Upper lobe of right lung (tissue), 1 donor: ENCODE results near the gene PRMT2. TPM values are rescaled to one million over a fixed set of nuclear protein-coding genes. Genes with fewer than 3 reads are reported as not detected.
A peak's percentile ranks its signal among the peaks of the same experiment; 100 is the strongest.

Experiments
- ATAC-seq: fragments of 200-7000 bp; cut with Tn5 transposase; one replicate; pipeline ENCODE4 v1.9.1; 2020; ENCODE audit warnings: mild to moderate bottlenecking, moderate library complexity
- DNase-seq: peaks from one replicate; pipeline ENCODE4 v3.0.0-alpha.2; 2020
- H3K27ac ChIP-seq: fragments of 200-600 bp; one replicate; pipeline ENCODE4 v1.8.0; 2022
- H3K27me3 ChIP-seq: fragments of 200-600 bp; one replicate; pipeline ENCODE4 v1.8.0; 2022; ENCODE audit warnings: mild to moderate bottlenecking
- H3K36me3 ChIP-seq: fragments of 200-600 bp; one replicate; pipeline ENCODE4 v1.8.0; 2022
- H3K4me1 ChIP-seq: fragments of 200-600 bp; one replicate; pipeline ENCODE4 v1.8.0; 2022
- H3K4me3 ChIP-seq: fragments of 200-600 bp; one replicate; pipeline ENCODE4 v1.8.0; 2022; ENCODE audit warnings: mild to moderate bottlenecking
- H3K9me3 ChIP-seq: fragments of 200-600 bp; one replicate; pipeline ENCODE4 v1.8.0; 2022
- intact Hi-C: fragments of 100-400 bp; cut with DNase I; formaldehyde crosslinking; loops from one replicate; pipeline ENCODE4 v1.11.0; 2022
- total RNA-seq: library from RNA; stranded (reverse); fragmentation: NEBNext Ultra II Directional; extraction: Animal tissue kit (Norgen Biotek cat#: 25700); gene quantifications from one replicate; pipeline ENCODE4 v1.2.1, GENCODE V29; 2021
- TF ChIP-seq, protein P1 (sequence below): fragments of 200-600 bp; IDR thresholded peaks from one replicate; pipeline ENCODE4 v1.8.0; 2022; ENCODE audit warnings: antibody characterized with exemption
- donor health status: DM: no; HTN: yes; CAD: no; lungs with severe emphysema.

The PRMT2 gene
- total RNA-seq, 1 donor from 2014 or later: 114 TPM

DNA sequence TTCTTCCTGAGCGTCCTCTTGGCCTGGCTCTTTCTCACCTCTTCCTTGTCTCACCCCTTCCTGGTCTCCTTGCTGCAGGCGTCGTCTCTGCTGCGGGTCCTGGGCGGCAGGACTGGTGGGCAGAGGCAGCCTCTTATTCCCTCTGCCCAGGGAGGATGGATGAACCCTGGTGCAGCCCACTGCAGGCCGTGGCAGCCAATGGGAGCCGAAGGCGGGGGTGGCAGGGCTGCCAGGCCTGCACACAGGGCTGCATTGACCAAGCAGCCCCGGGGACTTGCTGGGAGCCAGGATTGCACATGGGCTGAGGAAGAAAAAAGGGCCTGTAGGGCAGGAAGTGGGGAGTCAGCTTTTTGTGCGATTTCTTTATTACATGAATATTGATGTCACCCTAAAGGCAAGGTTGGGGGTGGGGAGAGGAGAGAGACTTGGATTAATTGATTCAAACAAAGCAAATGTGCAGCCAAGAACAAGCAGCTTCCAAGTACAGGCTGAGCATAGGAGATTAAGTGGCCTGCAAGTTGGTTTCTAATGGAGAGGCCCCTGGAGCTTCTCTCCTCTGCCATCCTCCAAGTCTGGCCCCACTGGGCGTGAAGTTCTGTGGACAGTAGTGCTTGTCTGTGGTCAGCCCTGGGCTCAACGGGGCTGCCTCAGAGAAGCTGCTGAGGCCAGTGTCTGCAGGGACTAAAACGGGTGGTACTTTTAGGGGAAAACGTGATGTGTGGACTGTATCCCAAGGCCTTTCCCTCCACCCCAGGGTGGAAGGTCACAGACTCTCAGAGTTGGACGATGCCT lies 30.3 kb upstream of the PRMT2 start, which contains the start of gene S100B:
Gene S100B (minus strand): TSS at position 108 of the 792 bp plus-strand sequence. CDS start 2,667 bp downstream, outside the sequence.
- peak; percentile 56 for DNase-seq
- H3K27me3 ChIP-seq: no peaks in the 10 kb centered on the region
- H3K9me3 ChIP-seq: no peaks in the 10 kb centered on the region
- intact Hi-C loops: no loop called here
- peak within 1 kb of the TSS; percentile 25 for H3K27ac ChIP-seq
- no peaks in the 10 kb centered on the region for H3K36me3 ChIP-seq
- peaks cover 15% of the 10 kb centered on the region for H3K4me1 ChIP-seq
- H3K4me3 ChIP-seq: no peak within 1 kb of the TSS
- TF ChIP-seq, protein P1, sequence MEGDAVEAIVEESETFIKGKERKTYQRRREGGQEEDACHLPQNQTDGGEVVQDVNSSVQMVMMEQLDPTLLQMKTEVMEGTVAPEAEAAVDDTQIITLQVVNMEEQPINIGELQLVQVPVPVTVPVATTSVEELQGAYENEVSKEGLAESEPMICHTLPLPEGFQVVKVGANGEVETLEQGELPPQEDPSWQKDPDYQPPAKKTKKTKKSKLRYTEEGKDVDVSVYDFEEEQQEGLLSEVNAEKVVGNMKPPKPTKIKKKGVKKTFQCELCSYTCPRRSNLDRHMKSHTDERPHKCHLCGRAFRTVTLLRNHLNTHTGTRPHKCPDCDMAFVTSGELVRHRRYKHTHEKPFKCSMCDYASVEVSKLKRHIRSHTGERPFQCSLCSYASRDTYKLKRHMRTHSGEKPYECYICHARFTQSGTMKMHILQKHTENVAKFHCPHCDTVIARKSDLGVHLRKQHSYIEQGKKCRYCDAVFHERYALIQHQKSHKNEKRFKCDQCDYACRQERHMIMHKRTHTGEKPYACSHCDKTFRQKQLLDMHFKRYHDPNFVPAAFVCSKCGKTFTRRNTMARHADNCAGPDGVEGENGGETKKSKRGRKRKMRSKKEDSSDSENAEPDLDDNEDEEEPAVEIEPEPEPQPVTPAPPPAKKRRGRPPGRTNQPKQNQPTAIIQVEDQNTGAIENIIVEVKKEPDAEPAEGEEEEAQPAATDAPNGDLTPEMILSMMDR: no peak
- peak; percentile 34 for ATAC-seq

DNA sequence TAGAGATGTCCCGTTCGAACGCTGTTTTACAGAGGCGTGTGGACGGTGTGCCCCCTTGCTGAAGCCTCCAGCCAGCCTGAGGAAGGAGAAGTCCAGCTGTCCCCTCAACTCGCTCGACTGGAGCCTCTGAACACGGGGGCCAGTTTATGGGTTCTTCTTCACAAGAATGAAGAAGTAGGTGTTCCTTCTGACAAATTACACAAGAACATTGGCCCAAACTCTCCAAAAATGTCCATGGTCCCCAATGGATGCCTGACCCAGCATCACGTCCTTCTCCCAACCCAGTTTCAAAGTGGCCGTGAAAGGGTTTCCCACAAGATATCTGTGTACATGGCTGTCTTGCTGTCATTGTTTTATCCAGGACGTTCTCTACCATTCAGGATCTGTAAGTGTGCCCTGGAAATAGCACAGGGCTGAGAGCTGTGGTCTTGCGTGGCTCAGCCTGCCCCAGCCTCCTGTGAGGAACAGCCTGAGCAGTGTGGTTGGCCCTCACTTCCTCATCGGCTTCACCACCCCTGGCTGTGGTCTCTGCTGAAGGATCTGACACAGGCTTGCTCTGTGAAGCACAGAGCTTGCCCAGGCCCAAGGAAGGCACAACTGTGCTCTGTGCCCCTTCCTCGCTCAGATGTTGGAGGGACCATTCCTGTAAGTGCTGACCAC lies 29.6 kb upstream of the PRMT2 start:
- Histone ChIP-seq H3K4me3 (no peak overlapping the region), H3K27me3 (no peaks in the 10 kb centered on the region), H3K4me1 (peaks cover 15% of the 10 kb centered on the region), H3K36me3 (no peaks in the 10 kb centered on the region), H3K9me3 (no peaks in the 10 kb centered on the region), H3K27ac (peak overlapping the region; percentile 25)
- TF ChIP-seq, protein P1: no peak
- intact Hi-C loops: no loop called here
- peak; percentile 74 for DNase-seq
- peak; percentile 95 for ATAC-seq

DNA sequence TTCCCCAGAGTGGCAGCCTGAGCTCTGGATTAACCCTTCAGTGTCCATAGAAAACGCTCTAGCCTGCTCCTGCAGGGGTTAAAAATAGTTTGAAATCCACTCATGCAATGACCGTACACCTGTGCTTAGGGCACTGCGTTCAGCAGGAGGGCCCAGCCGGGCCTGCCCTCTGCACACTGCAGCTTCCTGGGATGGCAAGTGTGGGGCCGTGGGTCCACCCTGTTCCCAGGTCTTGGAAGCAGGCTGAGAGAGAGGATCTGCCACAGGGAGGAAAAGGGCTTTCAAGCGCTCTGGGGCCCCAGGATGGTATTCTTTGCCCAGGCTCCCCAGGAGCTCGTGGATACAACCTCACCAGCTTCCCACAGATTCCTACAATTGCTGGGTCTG lies 29.1 kb upstream of the PRMT2 start:
- TF ChIP-seq, protein P1: no peak
- no peak for ATAC-seq
- no peak overlapping the region for H3K4me3 ChIP-seq
- peak overlapping the region; percentile 25 for H3K27ac ChIP-seq
- peak; percentile 57 for DNase-seq
- H3K27me3 ChIP-seq: no peaks in the 10 kb centered on the region
- no peaks in the 10 kb centered on the region for H3K9me3 ChIP-seq
- no peaks in the 10 kb centered on the region for H3K36me3 ChIP-seq
- peaks cover 15% of the 10 kb centered on the region for H3K4me1 ChIP-seq
- intact Hi-C loops: no loop called here

DNA sequence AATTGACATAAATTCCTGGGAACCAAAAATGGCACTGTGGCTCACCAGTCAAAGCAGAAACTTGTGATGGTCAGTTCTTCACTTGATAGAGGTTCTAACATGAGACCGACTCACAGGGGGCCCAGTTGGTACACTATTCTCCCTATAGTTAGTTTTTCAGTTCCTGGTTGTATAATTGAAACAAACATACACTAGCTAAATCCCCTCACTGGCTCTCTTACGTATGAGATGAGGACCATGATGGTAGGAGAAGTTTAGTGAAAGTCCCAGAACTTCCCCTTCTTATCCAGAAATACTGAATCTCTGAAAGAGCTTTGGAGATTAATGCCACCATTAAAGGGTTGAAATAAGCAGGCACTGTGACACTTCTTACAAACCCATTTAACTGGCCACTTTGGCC lies 27.8 kb upstream of the PRMT2 start:
- Histone ChIP-seq H3K9me3 (no peaks in the 10 kb centered on the region), H3K4me1 (peaks cover 15% of the 10 kb centered on the region), H3K27me3 (no peaks in the 10 kb centered on the region), H3K4me3 (no peak overlapping the region), H3K36me3 (no peaks in the 10 kb centered on the region), H3K27ac (no peak overlapping the region)
- no peak for ATAC-seq
- intact Hi-C loops: no loop called here
- TF ChIP-seq, protein P1: no peak
- DNase-seq: no peak

DNA sequence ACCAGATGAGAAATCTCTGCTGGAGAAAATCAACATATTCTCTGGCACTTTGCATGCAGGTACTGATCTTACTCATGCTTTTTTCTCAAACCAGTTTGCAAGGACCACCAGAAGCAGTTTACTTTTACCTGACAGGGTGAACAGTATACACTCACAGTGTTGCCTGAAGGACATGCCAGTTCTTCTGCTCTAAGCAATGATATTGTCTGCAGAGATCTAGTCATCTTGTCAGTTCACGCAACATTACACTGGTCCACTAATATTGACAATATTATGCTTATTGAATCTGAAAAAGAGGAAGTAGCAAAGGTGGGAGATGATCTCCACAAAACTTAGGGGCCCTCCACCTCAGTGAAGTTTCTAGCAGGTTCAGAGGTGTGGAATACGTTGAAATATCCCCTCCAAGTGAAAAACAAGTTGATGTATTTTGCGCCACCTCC lies 26.8 kb upstream of the PRMT2 start:
- Histone ChIP-seq H3K36me3 (no peaks in the 10 kb centered on the region), H3K27me3 (no peaks in the 10 kb centered on the region), H3K4me1 (peaks cover 15% of the 10 kb centered on the region), H3K27ac (no peak overlapping the region), H3K9me3 (no peaks in the 10 kb centered on the region), H3K4me3 (no peak overlapping the region)
- TF ChIP-seq, protein P1: no peak
- no peak for ATAC-seq
- intact Hi-C loops: no loop called here
- DNase-seq: no peak
